HepG2 (cell line): ENCODE measurements around the gene OGFR. TPM values are rescaled to one million over a fixed set of nuclear protein-coding genes. Genes with fewer than 3 reads are reported as not detected.

Experiments used
- CC2D1A ChIP-seq: sonication (generic); formaldehyde crosslinking; IDR thresholded peaks from 2 replicates; pipeline ENCODE4 v1.8.1; 2023; ENCODE audit warnings: mild to moderate bottlenecking, missing genetic modification reagents
- CHCHD3 ChIP-seq: sonication (generic); formaldehyde crosslinking; IDR thresholded peaks from 2 replicates; pipeline ENCODE4 v1.8.0; 2022; ENCODE audit warnings: mild to moderate bottlenecking, missing genetic modification reagents, moderate library complexity
- CSRNP2 ChIP-seq: sonication (generic); formaldehyde crosslinking; conservative IDR thresholded peaks from 2 replicates; pipeline ENCODE4 v1.8.0; 2022; ENCODE audit warnings: low read depth, missing genetic modification reagents
- E2F1 ChIP-seq: sonication (generic); formaldehyde crosslinking; IDR thresholded peaks from 2 replicates; pipeline ENCODE4 v1.5.0; 2020; ENCODE audit warnings: missing genetic modification reagents
- ERF ChIP-seq: IDR thresholded peaks from 2 replicates; pipeline ENCODE4 v1.6.1; 2018; ENCODE audit warnings: missing biosample characterization, missing genetic modification reagents
- GPN1 ChIP-seq: sonication (generic); formaldehyde crosslinking; IDR thresholded peaks from 2 replicates; pipeline ENCODE4 v1.5.1; 2020; ENCODE audit warnings: missing genetic modification reagents, borderline replicate concordance
- IRF1 ChIP-seq: sonication (generic); formaldehyde crosslinking; IDR thresholded peaks from 2 replicates; pipeline ENCODE4 v1.4.0; 2020; ENCODE audit warnings: low read depth, mild to moderate bottlenecking, missing genetic modification reagents
- KLF11 ChIP-seq: IDR thresholded peaks from 2 replicates; pipeline ENCODE4 v1.6.1; 2016; ENCODE audit warnings: missing compliant biosample characterization
- KLF15 ChIP-seq: sonication (generic); formaldehyde crosslinking; IDR thresholded peaks from 2 replicates; pipeline ENCODE4 v1.8.1; 2023; ENCODE audit warnings: borderline replicate concordance, mild to moderate bottlenecking, inconsistent platforms, missing genetic modification reagents, mixed read lengths
- MATR3 ChIP-seq: sonication (generic); formaldehyde crosslinking; IDR thresholded peaks from 2 replicates; pipeline ENCODE4 v1.4.0; 2020; ENCODE audit warnings: missing genetic modification reagents
- NR2C2 ChIP-seq: sonication (generic); formaldehyde crosslinking; IDR thresholded peaks from 2 replicates; pipeline ENCODE4 v1.4.0; 2020; ENCODE audit warnings: missing genetic modification reagents, mild to moderate bottlenecking, moderate library complexity, borderline replicate concordance
- NRL ChIP-seq: sonication (generic); formaldehyde crosslinking; IDR thresholded peaks from 2 replicates; pipeline ENCODE4 v1.5.0; 2020; ENCODE audit warnings: missing genetic modification reagents, mild to moderate bottlenecking, moderate library complexity, borderline replicate concordance
- PHF8 ChIP-seq: sonication (generic); formaldehyde crosslinking; IDR thresholded peaks from 2 replicates; pipeline ENCODE4 v1.5.0; 2020; ENCODE audit warnings: missing genetic modification reagents
- RBAK ChIP-seq: sonication (generic); formaldehyde crosslinking; IDR thresholded peaks from 2 replicates; pipeline ENCODE4 v1.5.1; 2020; ENCODE audit warnings: mild to moderate bottlenecking, missing genetic modification reagents
- RFXANK ChIP-seq: IDR thresholded peaks from 2 replicates; pipeline ENCODE4 v1.6.1; 2016
- TFE3 ChIP-seq: IDR thresholded peaks from 2 replicates; pipeline ENCODE4 v1.6.1; 2016
- ZFP36L2 ChIP-seq: sonication (generic); formaldehyde crosslinking; IDR thresholded peaks from 2 replicates; pipeline ENCODE4 v1.4.0; 2020; ENCODE audit warnings: missing genetic modification reagents
- ZNF3 ChIP-seq: IDR thresholded peaks from 2 replicates; pipeline ENCODE4 v1.7.0; 2017; ENCODE audit warnings: inconsistent platforms
- ZNF354B ChIP-seq: sonication (generic); formaldehyde crosslinking; IDR thresholded peaks from 2 replicates; pipeline ENCODE4 v1.8.0; 2022; ENCODE audit warnings: mild to moderate bottlenecking, missing genetic modification reagents
- ZNF446 ChIP-seq: sonication (generic); formaldehyde crosslinking; IDR thresholded peaks from 2 replicates; pipeline ENCODE4 v1.5.0; 2020; ENCODE audit warnings: mild to moderate bottlenecking, missing genetic modification reagents
- ZNF576 ChIP-seq: sonication (generic); formaldehyde crosslinking; IDR thresholded peaks from 2 replicates; pipeline ENCODE4 v1.4.0; 2020; ENCODE audit warnings: mild to moderate bottlenecking, missing genetic modification reagents
- ZNF772 ChIP-seq: sonication (generic); formaldehyde crosslinking; IDR thresholded peaks from 2 replicates; pipeline ENCODE4 v1.5.0; 2020; ENCODE audit warnings: mild to moderate bottlenecking, missing genetic modification reagents
- ZNF784 ChIP-seq: sonication (generic); formaldehyde crosslinking; IDR thresholded peaks from 2 replicates; pipeline ENCODE4 v1.5.1; 2020; ENCODE audit warnings: missing genetic modification reagents, mild to moderate bottlenecking, borderline replicate concordance
- ZNF883 ChIP-seq: sonication (generic); formaldehyde crosslinking; IDR thresholded peaks from 2 replicates; pipeline ENCODE4 v1.5.1; 2020; ENCODE audit warnings: mild to moderate bottlenecking, missing genetic modification reagents; ENCODE audit errors: not compliant biosample characterization
- ZNF891 ChIP-seq: sonication (generic); formaldehyde crosslinking; IDR thresholded peaks from 2 replicates; pipeline ENCODE4 v1.5.0; 2020; ENCODE audit warnings: mild to moderate bottlenecking, missing genetic modification reagents
- polyA plus RNA-seq, 8 experiments: library from polyadenylated mRNA; depleted of rRNA in 3 of 8; stranded (reverse) in 7 of 8; unstranded in 1 of 8; fragments of >200 nt; fragmentation: Illumina TruSeq in 4 of 8; extraction: Trizol in 4 of 8; gene quantifications; 2 replicates each; pipeline versions ENCODE4 v1.2.1 to v1.2.3, GENCODE V29; 2011 to 2016; ENCODE audit warnings: low read depth in 4 of 8, missing spikeins in 1 of 8, mixed read lengths in 1 of 8; ENCODE audit not compliant: insufficient read depth in 1 of 8
- total RNA-seq, 5 experiments: library from RNA; depleted of rRNA; stranded (reverse); fragments of >200 nt; fragmentation: Illumina TruSeq; extraction: Trizol; gene quantifications; 2 replicates each; pipeline ENCODE4 v1.2.3, GENCODE V29; 2016; ENCODE audit warnings: low read depth in 1 of 5

Gene OGFR
- total and polyA plus RNA-seq, 2 of the 13 experiments (the other 11 are each of a cell fraction or from before 2014, with no cell fraction given): 47.7 to 81.8 TPM

- TF ChIP-seq CSRNP2 (CRISPR knock-in tag) (no peak), ZNF784 (CRISPR knock-in tag) (no peak; the same call in 1 of the 2 replicates), ZNF883 (peak; percentile 82), RBAK (CRISPR knock-in tag) (no peak), GPN1 (no peak), KLF11 (CRISPR knock-in tag) (peak; percentile 64), CC2D1A (CRISPR knock-in tag) (peak; percentile 89; the same call in 1 of the 2 replicates), PHF8 (CRISPR knock-in tag) (peak; percentile 66; the same call in 1 of the 2 replicates), ZNF354B (CRISPR knock-in tag) (peak; percentile 84), ERF (peak; percentile 77), TFE3 (CRISPR knock-in tag) (no peak), ZNF446 (CRISPR knock-in tag) (no peak), ZNF576 (CRISPR knock-in tag) (no peak), ZFP36L2 (CRISPR knock-in tag) (no peak), E2F1 (CRISPR knock-in tag) (0 out of 2 replicates have a peak, but pooled peaks have one; percentile 68), ZNF772 (CRISPR knock-in tag) (peak; percentile 59; the same call in 1 of the 2 replicates), KLF15 (CRISPR knock-in tag) (no peak), MATR3 (CRISPR knock-in tag) (no peak), NR2C2 (peak; percentile 64; the same call in 1 of the 2 replicates), RFXANK (peak; percentile 34; the same call in 1 of the 2 replicates), NRL (CRISPR knock-in tag) (0 out of 2 replicates have a peak, but pooled peaks have one; percentile 70), ZNF3 (CRISPR knock-in tag) (no peak), IRF1 (CRISPR knock-in tag) (no peak), CHCHD3 (peak; percentile 83), ZNF891 (CRISPR knock-in tag) (peak; percentile 74)
Measured at GRCh38 chr20:62795023-62795761, 9.4 kb upstream of the OGFR start (continued).
